ENCODE data around the gene MTSS2.
"Not testable (repeated sequence)": the region's sequence is repeated elsewhere in the genome, so short reads cannot be mapped to it uniquely, and the experiment has no call there.

The MTSS2 gene

DNA sequence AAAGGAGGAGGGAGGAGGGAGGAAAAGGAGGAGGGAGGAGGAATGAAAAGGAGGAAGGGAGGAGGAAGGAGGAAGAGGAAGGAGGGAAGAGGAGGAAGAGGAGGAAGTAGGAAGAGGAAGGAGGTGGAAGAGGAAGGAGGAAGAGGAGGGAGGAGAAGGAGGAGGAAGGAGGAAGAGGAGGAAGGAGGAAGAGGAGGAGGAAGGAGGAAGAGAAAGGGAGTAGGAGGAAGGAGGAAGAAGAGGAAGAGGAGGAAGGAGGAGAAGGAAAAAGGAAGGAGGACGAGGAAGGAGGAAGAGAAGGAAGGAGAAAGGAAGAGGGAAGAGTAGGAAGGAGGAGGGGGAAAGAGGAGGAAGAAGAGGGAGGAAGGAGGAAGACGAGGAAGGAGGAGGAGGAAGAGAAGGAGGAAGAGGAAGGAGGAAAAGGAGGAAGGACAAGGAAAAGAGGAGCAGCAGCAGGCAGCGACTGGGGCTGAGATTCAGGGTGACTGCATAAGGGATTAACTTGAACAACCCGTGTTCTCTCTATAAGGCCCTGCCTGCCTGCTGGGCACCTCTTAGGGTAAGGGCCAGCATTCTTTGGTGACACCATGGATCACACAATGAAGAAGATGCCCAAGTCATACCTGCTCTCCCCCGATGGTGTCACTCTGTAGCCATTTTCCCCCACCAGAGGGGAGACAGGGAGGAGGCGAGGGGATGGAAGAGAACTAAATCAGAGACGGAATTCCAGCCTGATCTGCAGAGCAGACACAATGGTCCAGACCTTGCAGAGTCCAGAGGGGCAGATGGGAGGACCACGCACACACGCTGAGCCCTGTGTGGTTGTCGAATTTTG, 40.9 kb downstream of the MTSS2 start:
- no peaks in the 10 kb centered on the region for H3K79me2 ChIP-seq (ENCODE audit: low read length)
- no peaks in the 10 kb centered on the region; the same call in 1 of the 2 replicates for H3K27me3 ChIP-seq (ENCODE audit: low read depth, low read length)
- no peak overlapping the region for H3K9ac ChIP-seq (ENCODE audit: low read length)
- H2AFZ ChIP-seq (ENCODE audit: low read depth, low read length) = no peak overlapping the region
- H3K36me3 ChIP-seq (replicated peaks; ENCODE audit: low read depth, low read length) = no peaks in the 10 kb centered on the region
- H3K4me2 ChIP-seq (ENCODE audit: low read length) = no peak overlapping the region
- no peak overlapping the region for H3K27ac ChIP-seq (ENCODE audit: low read length)
- H3K9me3 ChIP-seq (ENCODE audit: insufficient read depth, low read length) = no peaks in the 10 kb centered on the region
- no peak for TF ChIP-seq EZH2phosphoT487 (IDR thresholded peaks at IDR 0.05; ENCODE audit: low read depth)
- TF ChIP-seq, protein P1, sequence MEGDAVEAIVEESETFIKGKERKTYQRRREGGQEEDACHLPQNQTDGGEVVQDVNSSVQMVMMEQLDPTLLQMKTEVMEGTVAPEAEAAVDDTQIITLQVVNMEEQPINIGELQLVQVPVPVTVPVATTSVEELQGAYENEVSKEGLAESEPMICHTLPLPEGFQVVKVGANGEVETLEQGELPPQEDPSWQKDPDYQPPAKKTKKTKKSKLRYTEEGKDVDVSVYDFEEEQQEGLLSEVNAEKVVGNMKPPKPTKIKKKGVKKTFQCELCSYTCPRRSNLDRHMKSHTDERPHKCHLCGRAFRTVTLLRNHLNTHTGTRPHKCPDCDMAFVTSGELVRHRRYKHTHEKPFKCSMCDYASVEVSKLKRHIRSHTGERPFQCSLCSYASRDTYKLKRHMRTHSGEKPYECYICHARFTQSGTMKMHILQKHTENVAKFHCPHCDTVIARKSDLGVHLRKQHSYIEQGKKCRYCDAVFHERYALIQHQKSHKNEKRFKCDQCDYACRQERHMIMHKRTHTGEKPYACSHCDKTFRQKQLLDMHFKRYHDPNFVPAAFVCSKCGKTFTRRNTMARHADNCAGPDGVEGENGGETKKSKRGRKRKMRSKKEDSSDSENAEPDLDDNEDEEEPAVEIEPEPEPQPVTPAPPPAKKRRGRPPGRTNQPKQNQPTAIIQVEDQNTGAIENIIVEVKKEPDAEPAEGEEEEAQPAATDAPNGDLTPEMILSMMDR (IDR thresholded peaks at IDR 0.05; ENCODE audit: low read depth, low read length) = 0 out of 2 replicates have a peak, but pooled peaks have one; percentile 9
- no peak overlapping the region for H3K4me3 ChIP-seq (ENCODE audit: low read length)
- no peaks in the 10 kb centered on the region for H3K4me1 ChIP-seq (ENCODE audit: low read length)
- H4K20me1 ChIP-seq (ENCODE audit: insufficient read depth, low read length) = no peaks in the 10 kb centered on the region

DNA sequence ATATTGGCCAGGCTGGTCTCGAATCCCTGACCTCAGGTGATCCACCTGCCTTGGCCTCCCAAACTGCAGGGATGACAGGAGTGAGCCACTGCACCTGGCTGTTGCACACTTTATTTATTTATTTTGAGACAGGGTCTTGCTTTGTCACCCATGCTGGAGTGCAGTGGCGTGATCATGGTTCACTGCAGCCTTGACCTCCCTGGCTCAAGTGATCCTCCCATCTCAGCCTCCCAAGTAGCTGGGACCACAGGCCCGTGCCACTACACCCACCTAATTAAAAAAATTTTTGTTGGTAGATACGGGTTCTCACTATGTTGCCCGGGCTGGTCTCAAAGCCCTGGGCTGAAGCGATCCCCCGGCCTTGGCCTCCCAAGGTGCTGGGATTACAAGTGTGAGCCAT, 42.6 kb downstream of the MTSS2 start:
- not testable (repeated sequence) for H3K9ac ChIP-seq (ENCODE audit: low read length); H3K36me3 ChIP-seq (replicated peaks; ENCODE audit: low read depth, low read length); H3K4me3 ChIP-seq (ENCODE audit: low read length); H3K79me2 ChIP-seq (ENCODE audit: low read length); H3K9me3 ChIP-seq (ENCODE audit: insufficient read depth, low read length); H3K27me3 ChIP-seq (ENCODE audit: low read depth, low read length); H4K20me1 ChIP-seq (ENCODE audit: insufficient read depth, low read length); H3K27ac ChIP-seq (ENCODE audit: low read length); H2AFZ ChIP-seq (ENCODE audit: low read depth, low read length); H3K4me2 ChIP-seq (ENCODE audit: low read length); H3K4me1 ChIP-seq (ENCODE audit: low read length)

DNA sequence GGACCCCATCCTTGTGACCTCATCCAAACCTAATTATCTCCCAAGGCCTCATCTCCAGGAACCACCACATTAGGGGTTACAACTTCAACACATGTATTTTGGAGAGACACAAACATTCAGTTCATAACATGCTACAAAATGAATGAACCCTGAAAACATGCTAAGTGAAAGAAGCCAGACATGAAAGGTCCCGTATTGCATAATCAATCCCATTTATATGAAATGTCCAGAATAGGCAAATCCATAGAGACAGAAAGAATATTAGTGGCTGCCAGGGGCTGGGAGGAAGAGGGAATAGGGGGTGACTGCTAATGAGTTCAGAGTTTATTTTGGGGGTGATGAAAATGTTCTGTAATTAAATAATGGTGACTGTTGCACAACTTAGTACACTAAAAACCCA, 43.2 kb downstream of the MTSS2 start:
- H3K4me1 ChIP-seq (ENCODE audit: low read length) = no peaks in the 10 kb centered on the region
- no peaks in the 10 kb centered on the region for H3K9me3 ChIP-seq (ENCODE audit: insufficient read depth, low read length)
- H3K36me3 ChIP-seq (replicated peaks; ENCODE audit: low read depth, low read length) = no peaks in the 10 kb centered on the region
- no peaks in the 10 kb centered on the region for H3K79me2 ChIP-seq (ENCODE audit: low read length)
- TF ChIP-seq EZH2phosphoT487 (IDR thresholded peaks at IDR 0.05; ENCODE audit: low read depth) = no peak
- TF ChIP-seq, protein P1 (IDR thresholded peaks at IDR 0.05; ENCODE audit: low read depth, low read length) = no peak
- H3K4me3 ChIP-seq (ENCODE audit: low read length) = no peak overlapping the region
- peaks cover 3% of the 10 kb centered on the region; the same call in 1 of the 2 replicates for H3K27me3 ChIP-seq (ENCODE audit: low read depth, low read length)
- H4K20me1 ChIP-seq (ENCODE audit: insufficient read depth, low read length) = no peaks in the 10 kb centered on the region
- no peak overlapping the region for H3K4me2 ChIP-seq (ENCODE audit: low read length)
- no peak overlapping the region for H2AFZ ChIP-seq (ENCODE audit: low read depth, low read length)
- no peak overlapping the region for H3K9ac ChIP-seq (ENCODE audit: low read length)
- H3K27ac ChIP-seq (ENCODE audit: low read length) = no peak overlapping the region

DNA sequence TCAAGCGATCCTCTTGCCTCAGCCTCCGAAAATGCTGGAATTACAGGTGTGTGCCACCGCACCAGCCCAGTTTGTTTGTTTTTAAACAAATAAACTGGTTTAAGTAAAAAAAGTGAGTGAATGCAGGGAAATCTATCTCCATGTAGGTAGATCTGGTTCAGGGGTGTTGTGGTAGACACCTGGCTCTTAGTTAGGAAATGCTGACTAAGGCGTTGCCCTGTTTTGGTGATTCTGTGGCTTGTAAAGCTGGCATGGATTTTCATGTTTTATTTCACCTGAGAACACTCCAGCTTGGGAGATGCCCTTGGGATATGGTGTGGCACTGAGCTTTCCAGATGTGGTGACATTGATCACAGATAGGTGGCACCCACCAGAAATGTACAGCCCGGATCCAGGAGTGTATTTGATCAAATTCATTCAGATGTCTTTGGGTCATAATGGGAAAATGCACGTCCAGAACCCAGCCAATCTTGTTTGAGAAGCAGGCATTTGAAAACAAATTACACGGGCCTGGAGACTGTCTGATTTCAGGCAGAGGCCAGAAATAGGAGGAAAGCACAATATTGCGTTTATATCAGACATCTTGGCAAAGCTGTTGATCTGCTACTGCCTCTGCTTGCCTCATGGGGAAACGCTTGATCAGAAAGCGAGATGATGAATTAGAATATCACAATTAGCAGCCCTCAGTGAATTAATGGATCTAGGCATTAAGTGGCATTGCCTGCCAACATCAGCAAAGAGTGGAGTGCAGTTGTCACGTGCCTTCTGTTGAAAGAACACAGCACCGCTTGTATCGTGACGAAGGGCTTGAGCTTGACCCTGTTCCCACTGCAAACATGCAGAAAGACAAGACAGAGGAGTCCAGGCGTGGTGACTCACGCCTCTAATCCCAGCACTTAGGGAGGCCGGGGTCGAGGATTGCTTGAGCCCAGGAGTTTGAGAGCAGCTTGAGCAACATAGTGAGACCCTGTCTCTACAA, 46.8 kb downstream of the MTSS2 start:
- H3K9ac ChIP-seq (ENCODE audit: low read length) = no peak overlapping the region
- H3K27me3 ChIP-seq (ENCODE audit: low read depth, low read length) = peaks cover 4% of the 10 kb centered on the region; the same call in 1 of the 2 replicates
- no peak for TF ChIP-seq EZH2phosphoT487 (IDR thresholded peaks at IDR 0.05; ENCODE audit: low read depth)
- TF ChIP-seq, protein P1 (IDR thresholded peaks at IDR 0.05; ENCODE audit: low read depth, low read length) = no peak; the same call in 1 of the 2 replicates
- no peak overlapping the region for H3K4me3 ChIP-seq (ENCODE audit: low read length)
- H2AFZ ChIP-seq (ENCODE audit: low read depth, low read length) = no peak overlapping the region
- no peak overlapping the region for H3K4me2 ChIP-seq (ENCODE audit: low read length)
- no peaks in the 10 kb centered on the region for H4K20me1 ChIP-seq (ENCODE audit: insufficient read depth, low read length)
- no peak overlapping the region for H3K27ac ChIP-seq (ENCODE audit: low read length)
- no peaks in the 10 kb centered on the region for H3K4me1 ChIP-seq (ENCODE audit: low read length)
- H3K9me3 ChIP-seq (ENCODE audit: insufficient read depth, low read length) = no peaks in the 10 kb centered on the region
- H3K79me2 ChIP-seq (ENCODE audit: low read length) = no peaks in the 10 kb centered on the region
- no peaks in the 10 kb centered on the region for H3K36me3 ChIP-seq (replicated peaks; ENCODE audit: low read depth, low read length)

All from OCI-LY3 (cell line).